HCT116 (cell line): ENCODE measurements around the gene AGBL1. TPM values are rescaled to one million over a fixed set of nuclear protein-coding genes. Genes with fewer than 3 reads are reported as not detected.

ENCODE experiments used
- ATAC-seq: fragments of 200-7000 bp; cut with Tn5 transposase; 2 replicates; pipeline ENCODE4 v1.9.1; 2020; ENCODE audit warnings: mild to moderate bottlenecking, moderate library complexity
- BruUV-seq: library from RNA; stranded (reverse); fragments of 400-500 nt; replicated peaks from 2 replicates; lab custom pipeline; 2021; lab: Mats Ljungman, UMichigan
- CTCF ChIA-PET: fragments of 300-600 bp; sonication (Branson Sonifier 250); formaldehyde crosslinking; loops from one replicate; lab custom pipeline; 2021; ENCODE audit warnings: antibody characterized with exemption; lab: Charles Lee
- POLR2A ChIA-PET: fragments of 300-600, 350-600 bp; sonication (Branson Sonifier 250); formaldehyde crosslinking; loops from one replicate; lab custom pipeline; 2021; ENCODE audit warnings: antibody characterized with exemption; lab: Charles Lee
- RAD21 ChIA-PET, 2 experiments: fragments of 300-600 bp; sonication (Branson Sonifier 250); formaldehyde crosslinking; loops; one replicate each; lab custom pipeline; 2023; ENCODE audit warnings: low total read pairs in 2 of 2; ENCODE audit not compliant: uncharacterized antibody in 2 of 2, unreplicated experiment in 2 of 2, low non-redundant PET in 1 of 2; lab: Charles Lee
- DNase-seq: peaks from one replicate; pipeline ENCODE4 v3.0.0-alpha.2; 2010; ENCODE audit warnings: low read depth, low spot score
- H2AFZ ChIP-seq: fragments of 200-600 bp; shearing (Covaris generic), sonication (generic); 2 replicates; pipeline ENCODE4 v1.6.1; 2017; ENCODE audit warnings: low read depth, mixed run types, mixed read lengths, antibody characterized with exemption, low read length; ENCODE audit not compliant: poor library complexity, severe bottlenecking
- H3K27ac ChIP-seq: 2 replicates; pipeline ENCODE4 v1.5.1; 2012; ENCODE audit warnings: low read depth, low read length
- H3K27me3 ChIP-seq: fragments of 200-600 bp; sonication (generic); 2 replicates; pipeline ENCODE4 v1.6.1; 2016; ENCODE audit warnings: mixed run types, low read length, mixed read lengths; ENCODE audit not compliant: insufficient read depth
- H3K36me3 ChIP-seq, 2 experiments: fragments of 200-500 bp in 1 of 2; fragments of 200-600 bp in 1 of 2; sonication (Bioruptor generic) in 1 of 2; sonication (generic) in 1 of 2; 2 replicates each; pipeline versions ENCODE4 v1.5.1 to v1.6.1; 2014 to 2016; ENCODE audit warnings: low read length in 2 of 2, inconsistent platforms in 1 of 2, mixed read lengths in 1 of 2, mixed run types in 1 of 2; ENCODE audit not compliant: insufficient read depth in 2 of 2, control insufficient read depth in 1 of 2
- H3K4me1 ChIP-seq, 2 experiments: fragments of 200-600 bp in 1 of 2; sonication (generic) in 1 of 2; 2 replicates each; pipeline versions ENCODE4 v1.5.1 to v1.6.1; 2012 to 2017; ENCODE audit warnings: low read length in 2 of 2, inconsistent platforms in 1 of 2, mild to moderate bottlenecking in 1 of 2, mixed read lengths in 1 of 2, mixed run types in 1 of 2, moderate library complexity in 1 of 2; ENCODE audit not compliant: insufficient read depth in 2 of 2, control insufficient read depth in 1 of 2
- H3K4me2 ChIP-seq: fragments of 200-600 bp; sonication (generic); 2 replicates; pipeline ENCODE4 v1.6.1; 2017; ENCODE audit warnings: mixed run types, low read length, mixed read lengths
- H3K4me3 ChIP-seq, 2 experiments: fragments of 200-600 bp in 1 of 2; sonication (generic) in 1 of 2; replicated peaks in 1 of 2; 2 replicates each; pipeline ENCODE4 v1.5.1; 2011 to 2016; ENCODE audit warnings: low read length in 2 of 2, control low read depth in 1 of 2, low read depth in 1 of 2, mild to moderate bottlenecking in 1 of 2, mixed read lengths in 1 of 2, mixed run types in 1 of 2
- H3K79me2 ChIP-seq: fragments of 200-600 bp; sonication (generic); 2 replicates; pipeline ENCODE4 v1.6.1; 2017; ENCODE audit warnings: mild to moderate bottlenecking, mixed run types, low read length, moderate library complexity, mixed read lengths; ENCODE audit not compliant: insufficient read depth
- H3K9ac ChIP-seq: fragments of 200-600 bp; sonication (generic); 2 replicates; pipeline ENCODE4 v1.6.1; 2016; ENCODE audit warnings: low read length, mixed read lengths
- H3K9me2 ChIP-seq: fragments of 200-600 bp; sonication (generic), shearing (Covaris generic); 2 replicates; pipeline ENCODE4 v1.6.1; 2017; ENCODE audit warnings: mixed run types, mild to moderate bottlenecking, moderate library complexity; ENCODE audit not compliant: insufficient read depth
- H3K9me3 ChIP-seq, 2 experiments: fragments of 200-500 bp in 1 of 2; fragments of 200-600 bp in 1 of 2; sonication (Bioruptor generic) in 1 of 2; sonication (generic) in 1 of 2; 2 replicates each; pipeline ENCODE4 v1.6.1; 2014 to 2017; ENCODE audit warnings: low read length in 2 of 2, mixed read lengths in 2 of 2, inconsistent platforms in 1 of 2, low read depth in 1 of 2, mild to moderate bottlenecking in 1 of 2, mixed run types in 1 of 2, moderate library complexity in 1 of 2; ENCODE audit not compliant: control insufficient read depth in 1 of 2, insufficient read depth in 1 of 2
- H4K20me1 ChIP-seq: fragments of 200-600 bp; sonication (generic), shearing (Covaris generic); 2 replicates; pipeline ENCODE4 v1.6.1; 2017; ENCODE audit warnings: mixed run types, mild to moderate bottlenecking, moderate library complexity; ENCODE audit not compliant: insufficient read depth
- CBX3 ChIP-seq: IDR thresholded peaks from 2 replicates; pipeline ENCODE4 v1.6.1; 2012; ENCODE audit warnings: low read depth
- ELF1 ChIP-seq: IDR thresholded peaks from 2 replicates; pipeline ENCODE4 v1.6.1; 2012; ENCODE audit warnings: low read depth, borderline replicate concordance
- EZH2 ChIP-seq: fragments of 200-600 bp; sonication (generic); IDR thresholded peaks from 2 replicates; pipeline ENCODE4 v1.6.1; 2017; ENCODE audit warnings: antibody characterized with exemption, mixed run types
- EZH2phosphoT487 ChIP-seq: fragments of 200-600 bp; IDR thresholded peaks from 2 replicates; pipeline ENCODE4 v1.6.1; 2018; ENCODE audit warnings: antibody characterized with exemption, borderline replicate concordance
- JUND ChIP-seq: IDR thresholded peaks from 2 replicates; pipeline ENCODE4 v1.6.1; 2012
- POLR2A ChIP-seq: IDR thresholded peaks from 2 replicates; pipeline ENCODE4 v1.7.0; 2011; ENCODE audit warnings: borderline replicate concordance; ENCODE audit not compliant: insufficient read depth, insufficient read length; ENCODE audit errors: extremely low read depth
- RAD21 ChIP-seq: IDR thresholded peaks from 2 replicates; pipeline ENCODE4 v1.6.1; 2012; ENCODE audit warnings: low read depth, mild to moderate bottlenecking
- REST ChIP-seq: IDR thresholded peaks from 2 replicates; pipeline ENCODE4 v1.6.1; 2012; ENCODE audit warnings: low read depth
- SP1 ChIP-seq: IDR thresholded peaks from 2 replicates; pipeline ENCODE4 v1.6.1; 2012; ENCODE audit warnings: low read depth
- SRF ChIP-seq: IDR thresholded peaks from 2 replicates; pipeline ENCODE4 v1.6.1; 2012; ENCODE audit warnings: low read depth
- ZFX ChIP-seq: fragments of 450-650 bp; IDR thresholded peaks from 2 replicates; pipeline ENCODE4 v1.6.1; 2017
- ZNF274 ChIP-seq: fragments of 200-500 bp; sonication (Bioruptor generic); IDR thresholded peaks from 2 replicates; pipeline ENCODE4 v1.6.1; 2014; ENCODE audit warnings: mild to moderate bottlenecking, low read depth, low read length, inconsistent platforms
- intact Hi-C: fragments of 100-400 bp; cut with micrococcal nuclease; formaldehyde crosslinking; loops from 2 replicates; pipeline ENCODE4 v1.10.0; 2022
- total RNA-seq: library from RNA; stranded (reverse); gene quantifications from one replicate; pipeline ENCODE4 v1.2.1, GENCODE V29; 2021; ENCODE audit not compliant: unreplicated experiment

AGBL1 gene
- total RNA-seq, 1 experiment from 2014 or later, result not detected

- no peak for ATAC-seq
- H3K4me2 ChIP-seq, result no peak overlapping the region
- H3K9me3 ChIP-seq, result peaks cover 12 to 30% of the 10 kb centered on the region in 2 experiments; a peak in 2 of 4 replicates
- no peaks in the 10 kb centered on the region for H3K27me3 ChIP-seq
- RAD21 ChIA-PET, result no interaction called here
- no TSS peak for BruUV-seq
- H4K20me1 ChIP-seq, result no peaks in the 10 kb centered on the region
- H3K4me1 ChIP-seq, result no peaks in the 10 kb centered on the region
- H3K36me3 ChIP-seq, result no peaks in the 10 kb centered on the region
- intact Hi-C loops, result no loop called here
- TF ChIP-seq ZFX (no peak), RAD21 (no peak), CBX3 (no peak), EZH2 (no peak), EZH2phosphoT487 (no peak), ZNF274 (no peak), POLR2A (no peak), ELF1 (no peak), REST (no peak), JUND (no peak), SP1 (no peak), SRF (no peak)
- TF ChIP-seq, all 23 proteins: peak for 0
- CTCF ChIA-PET, result no interaction called here
- POLR2A ChIA-PET, result no interaction called here
- Histone ChIP-seq H2AFZ (no peak overlapping the region), H3K79me2 (no peaks in the 10 kb centered on the region), H3K4me3 (no peak overlapping the region), H3K9me2 (no peaks in the 10 kb centered on the region), H3K27ac (no peak overlapping the region), H3K9ac (no peak overlapping the region)
- no peak for DNase-seq
These were observed 366.0 kb downstream of the AGBL1 start for GRCh38 chr15:86445579-86446252.
